Thoracic aorta endothelial cell (primary cell): ENCODE measurements around the gene CCSAP. TPM values are rescaled to one million over a fixed set of nuclear protein-coding genes. Genes with fewer than 3 reads are reported as not detected.

Experiments used
- small RNA-seq: library from RNA; depleted of rRNA; stranded (forward); fragments of <200 nt; gene quantifications from one replicate; pipeline ENCODE3, GENCODE V24; 2012
- total RNA-seq: library from RNA; depleted of rRNA; stranded (reverse); fragments of >200 nt; gene quantifications from 2 replicates; pipeline ENCODE4 v1.2.3, GENCODE V29; 2012

CCSAP gene
- total RNA-seq, result 9.2 and 12.6 TPM in 2 replicates

DNA sequence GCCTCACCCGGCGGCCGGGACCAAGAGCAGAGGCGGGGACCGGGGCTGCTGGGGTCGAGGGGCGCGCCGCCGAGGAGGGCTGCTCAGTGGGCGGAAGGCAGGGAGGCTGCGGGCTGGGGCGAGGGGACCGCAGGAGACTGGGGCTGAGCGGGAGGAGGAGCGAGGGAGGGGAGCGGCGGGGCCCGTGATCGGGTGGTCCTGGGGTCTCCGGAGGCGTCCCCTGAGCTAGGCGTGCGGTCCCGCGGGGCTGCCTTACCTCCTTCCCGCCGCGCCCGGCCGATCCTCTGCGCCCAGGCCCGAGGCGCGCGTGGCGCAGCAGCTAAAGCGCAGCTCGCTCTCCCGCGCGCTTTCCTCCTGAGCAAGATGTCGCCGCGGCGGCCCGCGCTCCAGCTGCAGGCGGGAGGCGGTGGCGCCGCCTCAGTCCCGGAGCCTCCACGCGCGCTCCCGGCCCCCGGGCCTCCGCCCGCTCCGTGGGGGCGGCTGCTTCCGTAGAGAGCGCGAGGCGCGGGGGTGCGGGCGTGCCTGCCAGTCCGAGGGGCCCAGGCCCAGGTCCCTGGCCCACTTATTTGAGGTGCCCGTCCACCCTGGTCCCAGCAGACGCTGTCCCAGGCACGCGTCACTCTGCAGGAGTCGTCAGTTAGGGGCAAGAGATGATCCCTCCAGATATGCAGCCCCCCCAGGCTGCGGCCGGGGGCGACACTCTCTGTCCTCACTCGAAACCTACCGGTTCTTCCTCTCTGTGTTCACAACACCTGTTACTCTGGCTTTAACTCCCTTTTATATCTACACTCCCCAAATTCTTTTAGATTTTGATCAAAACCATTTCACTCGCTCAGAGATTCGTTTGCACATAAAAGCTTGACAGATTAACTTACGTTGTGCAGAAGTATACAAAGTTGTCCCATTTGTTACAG is at the start of gene CCSAP:
Gene CCSAP (minus strand): TSS at position 392 of the 914 bp plus-strand sequence. CDS start 582 bp downstream, outside the sequence.

Small RNA genes lying within 50 kb of the gene (small RNA-seq; reads per million reads assigned to genes)
- 0.56 reads per million for gene RNU6-180P

Other genes starting within 250 kb of the CCSAP start
- 19.3 and 27.6 TPM in 2 replicates for gene RAB4A, start 71.9 kb downstream of the CCSAP start, total RNA-seq
- gene ACTA1, start 91.0 kb upstream of the CCSAP start, total RNA-seq, result not detected in 2 replicates
- gene NUP133, start 165.3 kb upstream of the CCSAP start, total RNA-seq, result 50.8 and 64.0 TPM in 2 replicates
- gene ABCB10, start 215.7 kb upstream of the CCSAP start, total RNA-seq, result 28.9 and 35.5 TPM in 2 replicates